ENCODE data around the gene P2RX7. TPM values are rescaled to one million over a fixed set of nuclear protein-coding genes. Genes with fewer than 3 reads are reported as not detected.
A peak's percentile ranks its signal among the peaks of the same experiment; 100 is the strongest.

The P2RX7 gene
- total and polyA plus RNA-seq, 5 donors: 1.1 to 4.0 (median 2.2) TPM

- DNase-seq (peak; percentile 86 to 96 (median 94)), ATAC-seq (peak; percentile 92 to 94)
- Histone ChIP-seq H3K4me3 (ENCODE audit: low read length) (peak within 1 kb of the TSS; percentile 38), H3K27ac (ENCODE audit: low read length) (peak within 1 kb of the TSS; percentile 5), H3K9me3 (ENCODE audit: control insufficient read depth, low read length) (no peaks in the 10 kb centered on the region), H3K27me3 (ENCODE audit: control insufficient read depth, insufficient read depth) (no peaks in the 10 kb centered on the region), H3K4me1 (ENCODE audit: control insufficient read depth, insufficient read depth, low read length) (no peaks in the 10 kb centered on the region)
- WGBS: 8% methylated on average over 97 of the region's 97 CpGs
- intact Hi-C loops (cut with DNase I): no loop called here
Measured at GRCh38 chr12:121209624-121210572, 77.2 kb downstream of the P2RX7 start, which contains the start of gene P2RX4. P2RX4 (plus strand) TSS chr12:121210129; CDS start chr12:121210165, 36 bp downstream.

- 97% methylated on average over 5 of the region's 5 CpGs for WGBS
- ATAC-seq: no peak
Measured at GRCh38 chr12:121212875-121213274, 80.2 kb downstream of the P2RX7 start.

GRCh38 chr12:121214166-121214777 lies 81.6 kb downstream of the P2RX7 start:
- intact Hi-C loops (cut with DNase I): no loop called here
- H3K27me3 ChIP-seq (ENCODE audit: control insufficient read depth, insufficient read depth): no peaks in the 10 kb centered on the region
- no peaks in the 10 kb centered on the region for H3K4me1 ChIP-seq (ENCODE audit: control insufficient read depth, insufficient read depth, low read length)
- H3K9me3 ChIP-seq (ENCODE audit: control insufficient read depth, low read length): no peaks in the 10 kb centered on the region
- no peak for ATAC-seq
- DNase-seq: no peak
- H3K4me3 ChIP-seq (ENCODE audit: low read length): no peak overlapping the region
- 68% methylated on average over 11 of the region's 11 CpGs for WGBS
- H3K27ac ChIP-seq (ENCODE audit: low read length): peak overlapping the region; percentile 81

More at GRCh38 chr12:121212875-121213274, 80.2 kb downstream of the P2RX7 start:
- H3K27ac ChIP-seq (ENCODE audit: low read length): no peak overlapping the region
- H3K4me1 ChIP-seq (ENCODE audit: control insufficient read depth, insufficient read depth, low read length): no peaks in the 10 kb centered on the region
- no peaks in the 10 kb centered on the region for H3K27me3 ChIP-seq (ENCODE audit: control insufficient read depth, insufficient read depth)
- H3K9me3 ChIP-seq (ENCODE audit: control insufficient read depth, low read length): no peaks in the 10 kb centered on the region
- DNase-seq: no peak
- no peak overlapping the region for H3K4me3 ChIP-seq (ENCODE audit: low read length)
- intact Hi-C loops (cut with DNase I): no loop called here

- 63% methylated on average over 14 of the region's 14 CpGs for whole genome bisulfite sequencing
- Histone ChIP-seq H3K4me1 (ENCODE audit: control insufficient read depth, insufficient read depth, low read length) (no peaks in the 10 kb centered on the region), H3K4me3 (ENCODE audit: low read length) (no peak overlapping the region), H3K27me3 (ENCODE audit: control insufficient read depth, insufficient read depth) (no peaks in the 10 kb centered on the region), H3K27ac (ENCODE audit: low read length) (peak overlapping the region; percentile 81), H3K9me3 (ENCODE audit: control insufficient read depth, low read length) (no peaks in the 10 kb centered on the region)
- DNase-seq (peak in 1 of 3 donors; percentile 32), ATAC-seq (peak; percentile 46 to 53)
- intact Hi-C loops (cut with DNase I): no loop called here
Measured at GRCh38 chr12:121214855-121215745, 82.4 kb downstream of the P2RX7 start.

GRCh38 chr12:121216102-121216501 lies 83.4 kb downstream of the P2RX7 start:
- no peak overlapping the region for H3K27ac ChIP-seq (ENCODE audit: low read length)
- intact Hi-C loops (cut with DNase I): no loop called here
- H3K4me3 ChIP-seq (ENCODE audit: low read length): no peak overlapping the region
- WGBS: 93% methylated on average over 4 of the region's 4 CpGs
- DNase-seq (no peak), ATAC-seq (no peak)
- H3K4me1 ChIP-seq (ENCODE audit: control insufficient read depth, insufficient read depth, low read length): no peaks in the 10 kb centered on the region
- H3K9me3 ChIP-seq (ENCODE audit: control insufficient read depth, low read length): no peaks in the 10 kb centered on the region
- H3K27me3 ChIP-seq (ENCODE audit: control insufficient read depth, insufficient read depth): no peaks in the 10 kb centered on the region

- no peak for ATAC-seq
- Histone ChIP-seq H3K9me3 (ENCODE audit: control insufficient read depth, low read length) (no peaks in the 10 kb centered on the region), H3K27me3 (ENCODE audit: control insufficient read depth, insufficient read depth) (no peaks in the 10 kb centered on the region), H3K4me1 (ENCODE audit: control insufficient read depth, insufficient read depth, low read length) (no peaks in the 10 kb centered on the region), H3K4me3 (ENCODE audit: low read length) (no peak overlapping the region), H3K27ac (ENCODE audit: low read length) (no peak overlapping the region)
- DNase-seq: peak in 1 of 3 donors; percentile 5
- intact Hi-C loops (cut with DNase I): no loop called here
- 88% methylated on average over 8 of the region's 8 CpGs for WGBS
Measured at GRCh38 chr12:121217063-121217462, 84.4 kb downstream of the P2RX7 start.

- intact Hi-C loops (cut with DNase I): no loop called here
- Histone ChIP-seq H3K4me1 (ENCODE audit: control insufficient read depth, insufficient read depth, low read length) (no peaks in the 10 kb centered on the region), H3K27ac (ENCODE audit: low read length) (no peak overlapping the region), H3K9me3 (ENCODE audit: control insufficient read depth, low read length) (no peaks in the 10 kb centered on the region), H3K4me3 (ENCODE audit: low read length) (no peak overlapping the region), H3K27me3 (ENCODE audit: control insufficient read depth, insufficient read depth) (no peaks in the 10 kb centered on the region)
- 84% methylated on average over 5 of the region's 5 CpGs for WGBS
- DNase-seq (no peak), ATAC-seq (peak in 1 of 2 donors; percentile 24)
Measured at GRCh38 chr12:121217761-121218160, 85.1 kb downstream of the P2RX7 start.

- no peak overlapping the region for H3K27ac ChIP-seq (ENCODE audit: low read length)
- H3K27me3 ChIP-seq (ENCODE audit: control insufficient read depth, insufficient read depth): no peaks in the 10 kb centered on the region
- DNase-seq: no peak
- no peak overlapping the region for H3K4me3 ChIP-seq (ENCODE audit: low read length)
- H3K4me1 ChIP-seq (ENCODE audit: control insufficient read depth, insufficient read depth, low read length): no peaks in the 10 kb centered on the region
- intact Hi-C loops (cut with DNase I): no loop called here
- 84% methylated on average over 18 of the region's 18 CpGs for WGBS
- ATAC-seq: no peak
- H3K9me3 ChIP-seq (ENCODE audit: control insufficient read depth, low read length): no peaks in the 10 kb centered on the region
Measured at GRCh38 chr12:121218588-121219352, 86.1 kb downstream of the P2RX7 start.

- Histone ChIP-seq H3K4me3 (ENCODE audit: low read length) (no peak overlapping the region), H3K9me3 (ENCODE audit: control insufficient read depth, low read length) (no peaks in the 10 kb centered on the region), H3K4me1 (ENCODE audit: control insufficient read depth, insufficient read depth, low read length) (no peaks in the 10 kb centered on the region), H3K27ac (ENCODE audit: low read length) (no peak overlapping the region), H3K27me3 (ENCODE audit: control insufficient read depth, insufficient read depth) (no peaks in the 10 kb centered on the region)
- 96% methylated on average over 3 of the region's 3 CpGs for WGBS
- ATAC-seq (no peak), DNase-seq (no peak)
- intact Hi-C loops (cut with DNase I): no loop called here
Measured at GRCh38 chr12:121219353-121219986, 86.8 kb downstream of the P2RX7 start.

GRCh38 chr12:121222847-121223246 lies 90.2 kb downstream of the P2RX7 start:
- Histone ChIP-seq H3K27me3 (ENCODE audit: control insufficient read depth, insufficient read depth) (no peaks in the 10 kb centered on the region), H3K27ac (ENCODE audit: low read length) (no peak overlapping the region), H3K9me3 (ENCODE audit: control insufficient read depth, low read length) (no peaks in the 10 kb centered on the region), H3K4me3 (ENCODE audit: low read length) (no peak overlapping the region), H3K4me1 (ENCODE audit: control insufficient read depth, insufficient read depth, low read length) (no peaks in the 10 kb centered on the region)
- intact Hi-C loops (cut with DNase I): no loop called here
- DNase-seq: no peak
- 90% methylated on average over 10 of the region's 10 CpGs for WGBS
- no peak for ATAC-seq
